NCI-H2107 (cell line): ENCODE data around the gene CNIH1.
A peak's percentile ranks its signal among the peaks of the same experiment; 100 is the strongest.
"Not testable (repeated sequence)": the region's sequence is repeated elsewhere in the genome, so short reads cannot be mapped to it uniquely, and the experiment has no call there.

ENCODE experiments used
- DNase-seq: peaks from one replicate; lab custom pipeline; 2025; lab: John Stamatoyannopoulos, UW

Gene CNIH1

GRCh38 chr14:54467280-54467679, 26.1 kb upstream of the CNIH1 start:
- no peak for DNase-seq

GRCh38 chr14:54465654-54466053, 24.5 kb upstream of the CNIH1 start:
- no peak for DNase-seq

GRCh38 chr14:54462048-54462447, 20.9 kb upstream of the CNIH1 start:
- no peak for DNase-seq

- no peak for DNase-seq
Observed at GRCh38 chr14:54459106-54459505, 17.9 kb upstream of the CNIH1 start.

GRCh38 chr14:54458536-54458935, 17.4 kb upstream of the CNIH1 start:
- DNase-seq: not testable (repeated sequence)

DNA sequence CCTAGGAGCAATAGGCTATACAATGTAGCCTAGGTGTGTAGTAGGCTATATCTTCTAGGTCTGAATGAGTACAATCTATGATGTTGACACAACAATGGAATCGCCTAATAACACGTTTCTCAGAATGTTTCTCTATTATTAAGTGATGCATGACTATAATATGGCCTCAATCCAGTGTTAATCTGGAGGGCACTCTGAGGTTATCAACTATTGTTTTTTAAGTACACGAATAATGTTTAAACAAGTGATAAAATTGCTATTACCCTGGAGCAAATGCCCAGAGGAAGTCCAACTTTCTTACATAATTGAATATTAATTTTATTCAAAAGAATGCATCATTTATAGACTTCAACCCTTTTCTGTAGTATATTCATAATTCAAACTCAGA, 16.4 kb upstream of the CNIH1 start:
- no peak for DNase-seq

- not testable (repeated sequence) for DNase-seq
Observed at GRCh38 chr14:54456820-54457608, 15.8 kb upstream of the CNIH1 start.

DNA sequence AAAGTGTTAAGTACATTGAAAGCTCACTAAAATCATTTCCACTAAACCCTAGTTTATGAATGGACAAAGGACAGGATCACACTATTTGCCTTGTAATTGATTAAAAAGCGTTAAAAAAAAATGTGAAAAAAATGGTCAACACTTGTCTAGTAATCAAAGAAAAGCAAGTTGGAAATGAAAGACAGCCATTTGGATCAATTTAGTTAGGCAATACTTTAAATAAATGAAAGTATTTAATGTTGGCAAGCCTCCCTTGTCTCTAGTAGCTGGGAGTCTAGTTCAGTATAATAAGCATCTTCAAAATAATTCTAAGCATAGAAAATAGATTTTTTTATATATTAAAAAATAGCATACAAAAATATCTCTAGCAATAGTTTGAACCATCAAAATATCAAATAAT, 14.2 kb upstream of the CNIH1 start:
- DNase-seq: no peak

DNA sequence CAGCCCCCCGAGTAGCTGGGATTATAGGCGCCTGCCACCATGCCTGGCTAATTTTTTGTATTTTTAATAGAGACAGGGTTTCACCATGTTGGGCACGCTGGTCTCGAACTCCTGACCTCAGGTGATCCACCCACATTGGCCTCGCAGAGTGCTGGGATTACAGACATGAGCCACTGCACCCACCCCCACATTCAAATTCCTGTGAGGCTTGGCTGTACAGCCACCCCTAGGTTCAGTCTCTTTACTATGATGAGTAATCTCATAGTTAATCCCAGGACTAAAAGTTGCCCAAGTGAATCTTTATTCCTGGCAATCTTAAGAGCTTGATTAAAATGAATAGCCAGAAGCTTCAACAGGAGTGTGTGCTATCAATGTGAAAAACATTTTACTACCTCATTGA, 12.8 kb upstream of the CNIH1 start:
- not testable (repeated sequence) for DNase-seq

DNA sequence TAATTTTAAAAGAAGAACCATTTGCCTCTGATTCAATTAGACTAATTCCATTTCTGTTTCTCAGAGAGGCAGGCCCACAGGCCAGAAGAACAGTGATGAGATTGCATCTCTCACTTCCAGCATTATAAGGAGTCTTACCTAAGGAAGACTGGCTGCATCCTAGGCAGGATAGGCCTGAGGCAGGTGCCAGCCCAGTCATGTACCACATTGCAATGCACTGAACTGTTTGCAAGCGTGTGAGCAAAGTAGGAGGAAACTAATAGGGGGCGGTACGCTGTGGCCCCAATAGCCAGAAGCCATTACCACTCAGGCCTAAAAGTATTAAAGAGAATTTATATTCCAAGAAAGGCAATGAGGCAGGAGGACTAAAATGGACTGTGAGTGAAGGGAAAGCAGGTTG, 12.1 kb upstream of the CNIH1 start:
- DNase-seq: no peak

GRCh38 chr14:54451961-54452360, 10.8 kb upstream of the CNIH1 start:
- DNase-seq: no peak

- DNase-seq: no peak
Observed at GRCh38 chr14:54451121-54451601, 10.0 kb upstream of the CNIH1 start.

DNA sequence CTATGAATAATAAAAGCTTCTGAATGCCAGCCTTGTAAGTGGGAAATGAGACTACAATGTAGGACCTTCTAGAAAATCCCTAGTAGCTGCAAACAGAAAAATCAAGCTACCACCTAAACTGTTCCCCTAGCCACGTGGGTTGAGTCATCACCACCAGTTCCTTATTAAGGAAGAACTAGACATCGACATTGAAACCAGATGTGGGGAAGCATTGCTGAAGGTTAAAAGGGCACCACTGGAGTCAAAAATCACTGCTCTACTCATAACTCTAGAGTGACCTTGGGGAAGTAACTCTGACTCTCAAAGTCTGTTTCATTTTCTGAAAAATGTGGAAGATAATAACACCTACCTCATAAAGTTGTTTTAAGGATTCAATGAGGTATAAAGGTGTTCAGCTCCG, 9.4 kb upstream of the CNIH1 start:
- no peak for DNase-seq

DNA sequence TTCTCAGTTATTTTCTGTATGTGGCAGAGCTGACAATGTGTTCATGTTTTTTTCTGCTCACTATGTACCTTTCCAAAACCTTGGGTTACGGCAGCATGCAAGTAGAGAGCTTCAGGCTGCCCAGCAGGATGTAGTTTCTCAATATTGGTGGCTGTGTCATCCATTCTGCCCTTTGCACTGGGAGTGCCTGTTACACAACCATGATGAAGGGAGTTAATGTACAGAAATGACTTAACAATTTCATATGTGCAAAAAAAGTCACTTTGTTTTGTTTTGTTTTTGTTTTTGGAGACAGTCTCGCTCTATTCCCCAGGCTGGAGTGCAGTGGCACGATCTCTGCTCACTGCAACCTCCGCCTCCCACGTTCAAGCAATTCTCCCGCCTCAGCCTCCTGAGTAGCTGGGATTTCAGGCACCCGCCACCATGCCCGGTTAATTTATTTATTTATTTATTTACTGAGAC, 6.1 kb upstream of the CNIH1 start:
- DNase-seq: no peak

- DNase-seq: peak; percentile 41
Observed at GRCh38 chr14:54446161-54446693, 5.1 kb upstream of the CNIH1 start.

- no peak for DNase-seq
Observed at GRCh38 chr14:54444681-54445080, 3.5 kb upstream of the CNIH1 start.

DNA sequence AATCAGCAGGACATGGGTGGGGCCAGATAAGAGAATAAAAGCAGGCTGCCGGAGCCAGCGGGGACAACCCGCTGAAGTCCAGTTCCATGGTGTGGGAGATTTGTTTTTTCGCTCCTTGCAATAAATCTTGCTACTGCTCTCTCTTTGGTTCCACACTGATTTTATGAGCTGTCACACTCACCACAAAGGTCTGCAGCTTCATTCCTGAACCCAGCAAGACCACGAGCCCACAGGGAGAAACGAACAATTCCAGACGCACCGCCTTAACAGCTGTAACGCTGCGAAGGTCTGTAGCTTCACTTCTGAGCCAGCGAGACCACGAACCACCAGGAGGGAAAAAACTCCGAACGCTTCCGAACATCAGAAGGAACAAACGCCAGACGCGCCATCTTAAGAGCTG, 2.8 kb upstream of the CNIH1 start:
- DNase-seq: no peak

DNA sequence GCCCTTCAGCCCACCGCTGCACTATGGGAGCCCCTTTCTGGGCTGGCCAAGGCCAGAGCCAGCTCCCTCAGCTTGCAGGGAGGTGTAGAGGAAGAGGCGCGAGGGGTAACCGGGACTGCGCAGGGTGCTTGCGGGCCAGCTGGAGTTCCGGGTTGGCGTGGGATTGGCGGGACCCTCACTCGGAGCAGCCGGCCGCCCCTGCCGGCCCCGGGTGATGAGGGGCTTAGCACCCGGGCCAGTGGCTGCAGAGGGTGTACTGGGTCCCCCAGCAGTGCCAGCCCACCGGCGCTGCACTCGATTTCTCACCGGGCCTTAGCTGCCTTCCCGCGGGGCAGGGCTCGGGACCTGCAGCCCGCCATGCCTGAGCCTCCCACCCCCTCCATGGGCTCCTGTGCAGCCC, 1.8 kb upstream of the CNIH1 start:
- not testable (repeated sequence) for DNase-seq

DNA sequence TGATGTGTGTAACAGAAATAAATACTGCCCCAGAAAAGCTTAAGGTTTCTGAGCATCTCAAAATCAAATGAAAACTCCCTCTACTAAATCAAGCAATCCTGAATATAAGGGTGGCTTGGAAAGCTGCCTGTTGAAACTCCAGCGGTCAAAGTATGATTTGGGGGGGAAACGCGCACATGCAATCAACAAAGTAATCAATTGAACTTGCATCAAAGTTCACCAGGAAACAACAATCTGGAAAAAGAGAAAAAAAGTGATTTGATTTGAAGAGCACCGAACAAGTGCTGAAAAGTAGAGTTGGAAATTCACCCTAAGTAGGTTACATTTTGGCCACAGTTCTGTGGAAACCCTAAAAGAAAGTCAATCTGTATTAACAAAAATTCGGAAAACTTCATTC, 700 bp downstream of the CNIH1 start:
- DNase-seq: no peak

- DNase-seq: no peak
Observed at GRCh38 chr14:54440037-54440436, 1.1 kb downstream of the CNIH1 start.

GRCh38 chr14:54438703-54439102, 2.5 kb downstream of the CNIH1 start:
- no peak for DNase-seq

- not testable (repeated sequence) for DNase-seq
Observed at GRCh38 chr14:54437954-54438353, 3.2 kb downstream of the CNIH1 start.

- no peak for DNase-seq
Observed at GRCh38 chr14:54435500-54435981, 5.6 kb downstream of the CNIH1 start.

DNA sequence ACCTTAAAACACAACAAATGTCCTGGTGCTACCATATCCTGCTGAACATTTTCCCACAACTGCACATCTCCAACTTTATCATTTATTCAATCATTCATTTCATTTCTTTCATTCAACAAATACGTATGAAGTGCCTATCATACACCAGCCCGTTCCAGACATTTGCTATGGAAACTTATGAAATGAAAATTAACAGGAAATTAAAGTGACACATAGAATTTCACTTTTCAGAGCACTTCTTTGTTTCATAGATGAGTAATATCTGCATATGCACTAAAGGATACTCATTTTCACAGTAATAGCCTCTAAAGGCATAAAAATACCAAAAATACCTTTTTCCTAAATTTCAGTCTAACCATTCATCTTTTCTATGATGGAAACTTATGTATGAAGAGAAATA, 12.6 kb downstream of the CNIH1 start:
- no peak for DNase-seq
